ENCODE data around the gene PIGQ. TPM values are rescaled to one million over a fixed set of nuclear protein-coding genes. Genes with fewer than 3 reads are reported as not detected.

Gene PIGQ
- total and polyA plus RNA-seq, 11 donors = 16.4 to 39.5 (median 22.0) TPM

GRCh38 chr16:632486-633335, 62.9 kb downstream of the PIGQ start:
- no peak overlapping the region for H3K27ac ChIP-seq
- ATAC-seq (no peak), DNase-seq (peak in 1 of 5 donors; percentile 18)
- intact Hi-C loops (cut with DNase I) = loop anchor here in 1 of 10 donors (5.0 kb wide), 1 partner anchor 35 kb away; no protein-coding TSS in a partner anchor
- no peaks in the 10 kb centered on the region for H3K27me3 ChIP-seq
- H3K4me1 ChIP-seq = peaks cover 3 to 47% (median 33%) of the 10 kb centered on the region in 12 donors
- H3K9me3 ChIP-seq = no peaks in the 10 kb centered on the region
- H3K4me3 ChIP-seq = no peak overlapping the region
- WGBS, 4 donors = 94 to 96% (median 95%) methylated on average over 20 to 67 of the region's 67 CpGs
- H3K36me3 ChIP-seq = peaks cover 0 to 30% (median 5%) of the 10 kb centered on the region in 9 donors
- no peak for TF ChIP-seq POLR2A (IDR thresholded peaks at IDR 0.05)
- TF ChIP-seq CTCF (IDR thresholded peaks at IDR 0.05) = no peak

GRCh38 chr16:633336-634050, 63.7 kb downstream of the PIGQ start:
- TF ChIP-seq POLR2A (IDR thresholded peaks at IDR 0.05) = no peak
- no peak for TF ChIP-seq CTCF (IDR thresholded peaks at IDR 0.05)
- H3K4me1 ChIP-seq = peaks cover 3 to 53% (median 38%) of the 10 kb centered on the region in 12 donors
- ATAC-seq (no peak), DNase-seq (peak in 2 of 5 donors; percentile 18 to 61)
- H3K4me3 ChIP-seq = no peak overlapping the region
- H3K36me3 ChIP-seq = peaks cover 0 to 22% (median 0%) of the 10 kb centered on the region in 9 donors
- WGBS, 4 donors = 97 to 98% (median 97%) methylated on average over 68 to 74 of the region's 74 CpGs
- H3K27me3 ChIP-seq = no peaks in the 10 kb centered on the region
- H3K9me3 ChIP-seq = no peaks in the 10 kb centered on the region
- no peak overlapping the region for H3K27ac ChIP-seq
- intact Hi-C loops (cut with DNase I) = loop anchor here in 1 of 10 donors (5.0 kb wide), 1 partner anchor 36 kb away; no protein-coding TSS in a partner anchor

Small RNAs within 50 kb of the gene (microRNA-seq; reads per million reads assigned to microRNA genes)
- 1.5 to 3.0 (median 2.4) reads per million in 4 donors for gene MIR3176
- 0 to 1.2 (median 0.40) reads per million in 4 donors for gene MIR5587

Other genes with a start within 250 kb of the PIGQ start
- gene AXIN1, start 217.2 kb upstream of the PIGQ start, total RNA-seq = 10 to 100 TPM in 6 of 9 donors, 1 to 10 TPM in 3; 6.8 to 32.0 (median 11.6) TPM
- gene AXIN1, start 217.2 kb upstream of the PIGQ start, polyA plus RNA-seq = 10 to 100 TPM; 10.0 to 19.8 TPM
- 100 to 1,000 TPM in 2 of 9 donors, 10 to 100 TPM in 7; 66.3 to 126 (median 77.7) TPM for gene MRPL28, start 199.4 kb upstream of the PIGQ start, total RNA-seq
- 100 to 1,000 TPM; 135 to 157 TPM for gene MRPL28, start 199.4 kb upstream of the PIGQ start, polyA plus RNA-seq
- 10 to 100 TPM; 32.3 to 65.3 (median 44.9) TPM for gene PGAP6, start 188.0 kb upstream of the PIGQ start, total RNA-seq
- gene PGAP6, start 188.0 kb upstream of the PIGQ start, polyA plus RNA-seq = 10 to 100 TPM; 30.1 to 63.8 TPM
- gene NME4, start 172.8 kb upstream of the PIGQ start, total RNA-seq = 10 to 100 TPM; 53.9 to 95.3 (median 73.8) TPM
- gene NME4, start 172.8 kb upstream of the PIGQ start, polyA plus RNA-seq = 100 to 1,000 TPM in 1 of 2 donors, 10 to 100 TPM in 1; 37.5 to 103 TPM
- 10 to 100 TPM in 6 of 9 donors, 1 to 10 TPM in 3; 6.9 to 20.6 (median 12.2) TPM for gene DECR2, start 168.1 kb upstream of the PIGQ start, total RNA-seq
- gene DECR2, start 168.1 kb upstream of the PIGQ start, polyA plus RNA-seq = 10 to 100 TPM in 1 of 2 donors, 1 to 10 TPM in 1; 7.1 to 17.1 TPM
- 10 to 100 TPM; 19.9 to 39.9 (median 31.9) TPM for gene RAB11FIP3, start 144.3 kb upstream of the PIGQ start, total RNA-seq
- gene RAB11FIP3, start 144.3 kb upstream of the PIGQ start, polyA plus RNA-seq = 10 to 100 TPM; 19.3 to 35.2 TPM
- 10 to 100 TPM; 12.0 to 35.5 (median 20.0) TPM for gene CAPN15, start 42.3 kb upstream of the PIGQ start, total RNA-seq
- 10 to 100 TPM; 20.8 to 26.0 TPM for gene CAPN15, start 42.3 kb upstream of the PIGQ start, polyA plus RNA-seq
- not detected for gene PRR35, start 9.6 kb upstream of the PIGQ start, total RNA-seq
- gene PRR35, start 9.6 kb upstream of the PIGQ start, polyA plus RNA-seq = not detected
- gene NHLRC4, start 3.0 kb upstream of the PIGQ start, total RNA-seq = under 1 TPM in 8 of 9 donors, not detected in 1; 0.23 to 0.86 (median 0.56) TPM
- under 1 TPM; 0.46 to 0.50 TPM for gene NHLRC4, start 3.0 kb upstream of the PIGQ start, polyA plus RNA-seq
- gene RAB40C, start 20.1 kb downstream of the PIGQ start, total RNA-seq = 10 to 100 TPM; 10.2 to 17.8 (median 12.6) TPM
- gene RAB40C, start 20.1 kb downstream of the PIGQ start, polyA plus RNA-seq = 10 to 100 TPM; 15.2 to 22.0 TPM
- 1 to 10 TPM in 1 of 9 donors, under 1 TPM in 8; 0.15 to 1.1 (median 0.25) TPM for gene WFIKKN1, start 61.0 kb downstream of the PIGQ start, total RNA-seq
- gene WFIKKN1, start 61.0 kb downstream of the PIGQ start, polyA plus RNA-seq = under 1 TPM; 0.30 to 0.51 TPM
- gene METTL26, start 66.3 kb downstream of the PIGQ start, total RNA-seq = 100 to 1,000 TPM in 2 of 9 donors, 10 to 100 TPM in 7; 39.6 to 187 (median 44.7) TPM
- gene METTL26, start 66.3 kb downstream of the PIGQ start, polyA plus RNA-seq = 100 to 1,000 TPM; 101 to 165 TPM
- gene MCRIP2, start 71.9 kb downstream of the PIGQ start, total RNA-seq = 100 to 1,000 TPM in 4 of 9 donors, 10 to 100 TPM in 5; 52.3 to 219 (median 89.5) TPM
- gene MCRIP2, start 71.9 kb downstream of the PIGQ start, polyA plus RNA-seq = 100 to 1,000 TPM in 1 of 2 donors, 10 to 100 TPM in 1; 97.0 to 321 TPM
- 10 to 100 TPM in 2 of 9 donors, 1 to 10 TPM in 7; 3.7 to 17.4 (median 8.6) TPM for gene WDR90, start 79.4 kb downstream of the PIGQ start, total RNA-seq
- gene WDR90, start 79.4 kb downstream of the PIGQ start, polyA plus RNA-seq = 10 to 100 TPM in 1 of 2 donors, 1 to 10 TPM in 1; 5.1 to 10.9 TPM
- gene RHOT2, start 98.2 kb downstream of the PIGQ start, total RNA-seq = 100 to 1,000 TPM in 1 of 9 donors, 10 to 100 TPM in 8; 33.7 to 102 (median 83.5) TPM
- 100 to 1,000 TPM in 1 of 2 donors, 10 to 100 TPM in 1; 77.2 to 143 TPM for gene RHOT2, start 98.2 kb downstream of the PIGQ start, polyA plus RNA-seq
- 1 to 10 TPM in 7 of 9 donors, under 1 TPM in 2; 0.72 to 2.7 (median 1.8) TPM for gene RHBDL1, start 105.7 kb downstream of the PIGQ start, total RNA-seq
- gene RHBDL1, start 105.7 kb downstream of the PIGQ start, polyA plus RNA-seq = 1 to 10 TPM in 1 of 2 donors, under 1 TPM in 1; 0.19 to 3.6 TPM
- 100 to 1,000 TPM in 8 of 9 donors, 10 to 100 TPM in 1; 93.7 to 198 (median 116) TPM for gene STUB1, start 110.4 kb downstream of the PIGQ start, total RNA-seq
- 100 to 1,000 TPM; 107 to 159 TPM for gene STUB1, start 110.4 kb downstream of the PIGQ start, polyA plus RNA-seq
- gene JMJD8, start 114.4 kb downstream of the PIGQ start, total RNA-seq = 100 to 1,000 TPM in 1 of 9 donors, 10 to 100 TPM in 8; 37.5 to 103 (median 44.1) TPM
- gene JMJD8, start 114.4 kb downstream of the PIGQ start, polyA plus RNA-seq = 10 to 100 TPM; 36.2 to 66.6 TPM
- 10 to 100 TPM in 4 of 9 donors, 1 to 10 TPM in 5; 7.0 to 16.6 (median 9.2) TPM for gene WDR24, start 120.4 kb downstream of the PIGQ start, total RNA-seq
- gene WDR24, start 120.4 kb downstream of the PIGQ start, polyA plus RNA-seq = 10 to 100 TPM in 1 of 2 donors, 1 to 10 TPM in 1; 5.6 to 10.5 TPM
- under 1 TPM in 3 of 9 donors, not detected in 6; 0.59 to 1.00 (median 0.60) TPM for gene FBXL16, start 135.8 kb downstream of the PIGQ start, total RNA-seq
- gene FBXL16, start 135.8 kb downstream of the PIGQ start, polyA plus RNA-seq = under 1 TPM; 0.03 to 0.11 TPM
- 10 to 100 TPM; 50.5 to 79.4 (median 60.7) TPM for gene METRN, start 145.2 kb downstream of the PIGQ start, total RNA-seq
- gene METRN, start 145.2 kb downstream of the PIGQ start, polyA plus RNA-seq = 10 to 100 TPM; 31.2 to 69.0 TPM
- 10 to 100 TPM; 30.2 to 48.6 (median 36.0) TPM for gene ANTKMT, start 151.2 kb downstream of the PIGQ start, total RNA-seq
- gene ANTKMT, start 151.2 kb downstream of the PIGQ start, polyA plus RNA-seq = 10 to 100 TPM; 22.9 to 42.4 TPM
- gene CCDC78, start 156.5 kb downstream of the PIGQ start, total RNA-seq = 1 to 10 TPM in 1 of 9 donors, under 1 TPM in 5, not detected in 3; 0.35 to 1.3 (median 0.54) TPM
- gene CCDC78, start 156.5 kb downstream of the PIGQ start, polyA plus RNA-seq = 1 to 10 TPM in 1 of 2 donors, under 1 TPM in 1; 0.60 to 1.3 TPM
- gene HAGHL, start 157.1 kb downstream of the PIGQ start, total RNA-seq = 10 to 100 TPM in 7 of 9 donors, 1 to 10 TPM in 2; 5.0 to 16.4 (median 11.9) TPM
- gene HAGHL, start 157.1 kb downstream of the PIGQ start, polyA plus RNA-seq = 10 to 100 TPM; 11.3 to 44.2 TPM
- gene CIAO3, start 171.0 kb downstream of the PIGQ start, total RNA-seq = 10 to 100 TPM; 21.4 to 33.1 (median 26.8) TPM
- gene CIAO3, start 171.0 kb downstream of the PIGQ start, polyA plus RNA-seq = 10 to 100 TPM; 36.0 to 41.5 TPM
- gene MSLN, start 190.8 kb downstream of the PIGQ start, total RNA-seq = 10 to 100 TPM in 1 of 9 donors, under 1 TPM in 2, not detected in 6; 0.48 to 82.2 (median 0.50) TPM
- gene MSLN, start 190.8 kb downstream of the PIGQ start, polyA plus RNA-seq = not detected
- gene RPUSD1, start 218.4 kb downstream of the PIGQ start, total RNA-seq = 10 to 100 TPM in 4 of 9 donors, 1 to 10 TPM in 5; 7.1 to 19.4 (median 9.9) TPM
- 10 to 100 TPM; 12.5 to 25.7 TPM for gene RPUSD1, start 218.4 kb downstream of the PIGQ start, polyA plus RNA-seq
- 10 to 100 TPM in 2 of 9 donors, 1 to 10 TPM in 6, under 1 TPM in 1; 0.83 to 15.0 (median 4.0) TPM for gene CHTF18, start 218.7 kb downstream of the PIGQ start, total RNA-seq
- gene CHTF18, start 218.7 kb downstream of the PIGQ start, polyA plus RNA-seq = 1 to 10 TPM; 2.6 to 3.9 TPM
- not detected for gene GNG13, start 230.8 kb downstream of the PIGQ start, total RNA-seq
- not detected for gene GNG13, start 230.8 kb downstream of the PIGQ start, polyA plus RNA-seq

Data from heart left ventricle (tissue), 16 donors.